Left kidney (tissue), 2 donors: ENCODE results near the gene AOC1. TPM values are rescaled to one million over a fixed set of nuclear protein-coding genes. Genes with fewer than 3 reads are reported as not detected.

ENCODE experiments used
- DNase-seq: peaks from one replicate; pipeline ENCODE4 v3.0.0-alpha.2; 2013
- polyA plus RNA-seq: library from polyadenylated mRNA; unstranded; fragments of 120-200 nt; gene quantifications from one replicate; pipeline ENCODE4 v1.2.1, GENCODE V29; 2013; ENCODE audit not compliant: insufficient read length

The AOC1 gene
- polyA plus RNA-seq, 1 donor: 54.2 TPM

- DNase-seq: no peak
Observed at GRCh38 chr7:150829426-150829825, 22.9 kb upstream of the AOC1 start.

DNA sequence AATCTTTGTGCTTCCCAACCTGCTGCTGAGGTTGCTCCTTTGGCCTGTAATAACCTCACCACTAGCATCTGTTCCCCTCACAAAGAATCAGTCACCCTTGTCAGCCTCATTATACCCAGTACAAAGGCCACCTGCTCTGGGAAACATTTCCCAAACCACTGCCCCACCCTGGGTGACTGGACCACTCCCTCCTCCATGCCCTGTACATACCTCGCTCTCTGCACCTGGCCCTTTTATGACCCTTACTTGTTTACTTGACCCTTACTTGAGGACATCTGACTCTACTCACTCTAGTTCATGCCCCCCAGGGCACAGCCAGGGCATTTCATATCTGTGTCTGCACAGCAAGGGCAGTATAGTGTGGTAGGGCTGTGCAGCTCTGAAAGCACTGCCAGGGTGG is 21.4 kb upstream of the AOC1 start:
- no peak for DNase-seq

DNA sequence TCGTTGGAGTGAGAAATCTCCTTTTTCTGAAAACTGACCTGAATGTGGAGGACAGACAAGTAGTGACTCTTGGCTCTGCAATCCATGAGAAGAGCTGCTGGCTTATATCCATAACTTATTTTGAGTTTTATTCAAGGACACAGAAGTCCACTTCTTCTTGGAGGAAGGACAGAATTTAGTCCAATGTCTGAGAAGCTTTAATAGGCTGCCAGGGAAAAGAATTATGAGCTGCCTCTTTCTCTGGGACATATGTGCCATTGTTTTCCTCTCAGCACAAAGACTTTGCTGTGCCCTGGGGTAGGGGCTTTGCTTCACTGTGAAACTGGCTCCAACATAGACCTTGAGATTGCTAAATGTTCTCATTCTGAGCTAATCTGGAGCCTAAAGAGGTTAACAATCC is 20.5 kb upstream of the AOC1 start:
- no peak for DNase-seq

GRCh38 chr7:150835019-150835418 is 17.3 kb upstream of the AOC1 start:
- no peak for DNase-seq

GRCh38 chr7:150835702-150836280 is 16.5 kb upstream of the AOC1 start:
- no peak for DNase-seq

DNA sequence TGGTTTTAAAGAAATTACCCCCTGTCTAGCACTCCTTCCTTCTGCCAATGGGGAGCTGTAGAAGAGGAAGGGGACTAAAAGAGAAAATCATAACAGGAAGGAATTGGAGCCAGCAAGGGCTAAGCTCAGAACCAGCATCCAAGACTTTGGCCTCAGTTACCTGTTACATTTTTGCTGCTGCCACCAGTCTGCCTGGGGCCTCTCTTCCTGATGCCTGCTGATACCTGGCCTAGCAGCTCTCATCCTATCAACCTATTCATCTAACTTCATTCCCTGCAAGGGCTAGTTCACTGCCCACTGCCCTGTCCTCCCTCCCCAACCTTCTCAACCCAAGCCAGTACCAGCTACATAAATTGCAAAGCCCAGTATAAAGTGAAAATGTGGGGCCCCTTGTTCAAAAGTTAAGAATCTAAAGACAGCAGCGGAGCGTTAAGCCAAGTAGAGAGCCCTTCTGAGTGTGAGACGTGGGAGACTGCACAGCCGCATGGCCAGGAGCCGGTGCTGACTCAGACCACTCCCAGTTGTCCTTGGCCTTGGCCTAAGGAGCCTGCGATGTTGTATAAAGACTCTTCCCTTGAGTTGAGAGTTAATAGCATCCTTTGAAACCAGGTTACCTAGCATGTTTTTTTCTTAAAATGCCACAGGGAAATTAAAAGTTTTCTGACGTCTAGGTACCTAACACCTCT is 13.2 kb upstream of the AOC1 start:
- no peak for DNase-seq

- no peak for DNase-seq
Observed at GRCh38 chr7:150842018-150842417, 10.3 kb upstream of the AOC1 start.

DNA sequence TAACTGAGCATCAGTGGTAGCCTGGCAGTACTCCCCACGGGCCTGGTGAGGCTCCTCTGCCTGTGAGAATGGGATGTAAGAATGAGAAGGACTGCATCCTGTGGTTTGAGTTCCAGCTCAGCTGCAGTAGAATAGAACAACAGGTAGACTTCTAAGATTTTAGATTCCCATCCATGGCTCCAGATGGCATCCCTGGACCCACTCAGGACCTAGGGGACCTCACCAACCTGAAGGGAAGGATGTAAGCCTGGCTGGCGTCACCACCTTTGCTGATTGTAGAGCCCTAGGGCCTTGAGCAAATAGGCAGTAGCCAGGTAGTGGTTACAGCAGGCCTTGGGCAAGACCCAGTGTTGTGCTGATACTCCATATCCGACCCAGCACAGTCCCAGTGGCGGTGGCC is 9.6 kb upstream of the AOC1 start:
- DNase-seq: no peak

GRCh38 chr7:150845421-150845861 is 6.9 kb upstream of the AOC1 start:
- no peak for DNase-seq

DNA sequence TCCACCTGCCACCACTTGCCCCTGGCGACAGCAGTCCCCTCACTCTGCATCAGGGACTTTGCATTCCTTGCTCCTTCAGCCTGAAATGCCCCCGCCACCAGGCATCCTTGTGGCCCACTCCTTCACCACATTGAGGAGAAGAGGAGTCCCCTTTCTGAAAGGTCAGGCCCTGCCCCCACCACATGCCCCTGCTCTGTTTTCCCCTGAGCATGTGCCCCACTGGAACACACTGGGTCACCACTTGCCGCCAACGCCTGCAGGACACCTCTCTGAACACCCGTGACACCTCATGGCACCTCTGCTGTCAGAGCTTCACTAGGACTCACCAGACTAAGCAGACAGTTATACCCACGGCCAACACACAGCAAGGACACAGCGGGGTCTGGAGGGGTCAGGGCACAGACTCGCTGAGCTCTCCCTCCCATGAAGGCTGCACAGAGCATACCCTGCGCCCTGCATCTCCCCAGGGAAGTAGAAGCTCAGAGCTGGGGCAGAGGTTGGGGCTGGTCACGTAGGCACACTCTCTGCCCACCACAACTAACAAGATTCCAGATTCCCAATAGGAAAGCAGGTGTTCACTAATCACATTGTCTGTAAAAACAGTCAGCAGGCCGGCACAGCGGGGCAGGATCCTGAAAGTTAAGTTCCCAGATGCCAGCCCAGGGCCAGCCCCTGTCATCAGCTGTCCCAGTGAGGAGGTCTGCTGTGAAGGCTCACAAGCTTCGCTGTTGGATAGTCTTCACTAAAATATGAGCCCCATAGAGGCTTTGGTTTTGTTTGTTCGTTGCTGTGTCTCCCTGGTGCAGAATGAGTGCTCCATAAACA is 5.8 kb upstream of the AOC1 start:
- DNase-seq: no peak

GRCh38 chr7:150847536-150847935 is 4.8 kb upstream of the AOC1 start:
- no peak for DNase-seq

DNA sequence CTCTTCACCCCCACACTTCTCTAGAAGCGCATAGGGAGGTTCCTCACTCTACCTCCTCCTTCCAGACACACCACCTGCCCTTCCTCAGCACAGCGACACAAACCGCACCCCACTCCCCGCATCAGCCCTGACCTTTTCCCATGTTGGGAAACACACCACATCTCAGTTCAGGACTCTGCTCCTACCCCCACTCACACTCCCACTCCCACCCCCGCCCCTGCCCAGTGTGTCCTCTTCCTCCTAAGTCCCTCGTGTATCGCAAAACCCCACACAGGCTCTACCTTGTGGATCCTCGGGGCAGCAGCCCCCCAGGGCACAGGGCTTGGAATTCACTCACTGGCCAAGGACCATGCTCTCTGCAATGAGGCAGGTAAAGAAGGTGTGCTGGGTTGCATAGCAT is 4.2 kb upstream of the AOC1 start:
- DNase-seq: no peak

GRCh38 chr7:150848561-150849115 is 3.7 kb upstream of the AOC1 start:
- no peak for DNase-seq

DNA sequence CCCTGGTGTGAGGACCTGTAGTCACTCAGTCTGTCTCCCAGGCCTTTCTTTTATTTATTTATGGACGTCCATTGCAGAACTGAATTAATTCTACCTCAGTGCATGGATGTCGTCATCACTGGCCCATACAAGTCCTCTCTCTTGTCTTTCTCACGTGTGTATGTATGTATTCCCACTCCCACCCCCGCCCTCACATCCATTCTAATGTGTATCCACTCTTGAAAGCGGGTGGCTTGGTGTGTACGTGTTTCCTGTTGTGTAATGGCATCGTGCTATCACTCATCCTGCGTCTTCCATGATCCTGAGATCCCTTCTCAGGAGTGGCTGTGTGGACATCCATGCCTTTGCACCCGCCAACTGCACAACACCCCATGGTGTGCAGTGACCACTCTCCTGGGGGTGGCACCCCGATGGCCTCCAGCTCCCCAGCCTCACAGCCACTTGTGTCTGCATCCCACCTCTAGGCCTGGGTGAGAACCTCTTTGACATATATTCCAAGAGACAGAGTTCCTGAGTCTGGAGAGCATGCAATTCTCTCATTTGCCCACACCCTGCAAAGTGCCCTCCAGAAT is 3.0 kb upstream of the AOC1 start:
- DNase-seq: no peak

DNA sequence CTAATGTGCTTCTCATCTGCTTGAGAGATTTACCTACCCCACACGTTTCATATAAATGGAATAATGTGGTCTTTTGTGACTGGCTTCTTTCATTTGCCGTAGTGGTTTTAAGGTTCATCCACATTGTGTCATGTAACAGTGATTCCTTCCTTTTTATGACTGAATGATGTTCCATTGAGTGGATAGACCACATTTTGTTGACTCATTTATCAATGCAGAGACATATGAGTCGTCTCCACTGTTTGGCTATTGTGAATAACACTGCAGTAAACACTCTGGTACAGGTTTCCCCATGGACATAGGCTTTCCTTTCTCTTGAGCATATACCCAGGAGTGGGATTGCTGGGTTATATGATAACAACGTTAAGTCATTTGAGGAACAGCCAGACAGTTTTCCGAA is 2.0 kb upstream of the AOC1 start:
- DNase-seq: no peak

- no peak for DNase-seq
Observed at GRCh38 chr7:150851492-150852370, 586 bp upstream of the AOC1 start.

GRCh38 chr7:150854066-150855000 is 2.0 kb downstream of the AOC1 start:
- DNase-seq: no peak

DNA sequence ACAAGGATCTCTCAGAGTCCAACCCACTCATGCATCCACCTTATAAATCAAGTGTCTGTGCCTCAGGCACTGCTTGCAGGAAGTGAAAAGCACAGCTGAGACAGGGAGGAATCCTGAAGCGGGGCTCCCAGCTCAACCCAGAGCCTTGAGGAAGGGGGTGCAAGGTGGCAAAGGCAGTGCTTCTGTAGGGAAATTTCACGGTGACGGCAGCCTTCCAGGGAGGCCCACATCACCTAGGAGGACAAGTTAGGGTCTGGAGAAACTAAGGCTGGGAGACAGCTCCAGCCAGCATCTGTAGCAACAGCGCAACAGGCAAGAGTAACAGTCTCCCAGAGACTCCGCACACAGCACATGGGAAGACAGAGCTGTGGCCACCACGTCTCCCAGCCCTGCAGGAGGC is 2.7 kb downstream of the AOC1 start:
- no peak for DNase-seq

GRCh38 chr7:150855476-150856302 is 3.4 kb downstream of the AOC1 start:
- no peak for DNase-seq
